ENCODE results near the gene CSF3.

DNA sequence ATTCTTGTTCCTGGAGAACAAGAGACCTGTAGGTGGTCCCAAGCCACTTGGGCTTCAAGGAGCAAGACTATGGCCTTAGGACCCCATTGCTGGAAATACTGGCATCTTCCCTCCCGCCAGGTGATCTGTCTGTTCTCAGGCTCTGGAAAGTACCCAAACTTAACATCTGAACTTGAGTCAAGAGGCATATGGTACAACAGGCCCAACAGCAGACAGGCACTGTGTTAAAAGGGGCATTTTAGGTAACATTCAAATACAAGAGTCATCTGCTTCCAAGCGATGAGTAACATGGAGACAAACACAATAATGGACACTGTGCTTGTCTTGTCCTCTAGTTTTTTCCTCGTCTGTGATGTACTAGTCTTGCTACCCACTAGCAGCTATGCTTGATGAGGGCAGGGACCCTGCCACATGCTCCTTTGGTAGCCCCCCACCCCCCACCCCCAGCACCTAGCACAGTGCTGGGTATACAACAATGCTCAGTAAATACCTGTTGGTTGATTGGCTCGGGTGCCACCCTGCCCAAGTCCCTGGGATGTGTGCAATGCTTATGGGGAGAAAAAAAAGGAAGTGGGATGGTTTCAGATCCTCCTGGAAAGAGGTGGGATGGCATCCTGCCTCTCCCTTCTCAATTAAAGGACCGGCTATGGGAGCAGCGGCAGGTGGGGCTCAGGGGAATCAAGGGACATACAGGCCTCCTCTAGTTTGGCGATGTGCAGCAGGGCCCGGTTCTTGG is 19.4 kb downstream of the CSF3 start:
- TF ChIP-seq POLR2A (IDR thresholded peaks at IDR 0.05; ENCODE audit: low read depth, low read length) = no peak
- no peak for TF ChIP-seq FOS (IDR thresholded peaks at IDR 0.05; ENCODE audit: low read depth, low read length)
- TF ChIP-seq, protein P1, sequence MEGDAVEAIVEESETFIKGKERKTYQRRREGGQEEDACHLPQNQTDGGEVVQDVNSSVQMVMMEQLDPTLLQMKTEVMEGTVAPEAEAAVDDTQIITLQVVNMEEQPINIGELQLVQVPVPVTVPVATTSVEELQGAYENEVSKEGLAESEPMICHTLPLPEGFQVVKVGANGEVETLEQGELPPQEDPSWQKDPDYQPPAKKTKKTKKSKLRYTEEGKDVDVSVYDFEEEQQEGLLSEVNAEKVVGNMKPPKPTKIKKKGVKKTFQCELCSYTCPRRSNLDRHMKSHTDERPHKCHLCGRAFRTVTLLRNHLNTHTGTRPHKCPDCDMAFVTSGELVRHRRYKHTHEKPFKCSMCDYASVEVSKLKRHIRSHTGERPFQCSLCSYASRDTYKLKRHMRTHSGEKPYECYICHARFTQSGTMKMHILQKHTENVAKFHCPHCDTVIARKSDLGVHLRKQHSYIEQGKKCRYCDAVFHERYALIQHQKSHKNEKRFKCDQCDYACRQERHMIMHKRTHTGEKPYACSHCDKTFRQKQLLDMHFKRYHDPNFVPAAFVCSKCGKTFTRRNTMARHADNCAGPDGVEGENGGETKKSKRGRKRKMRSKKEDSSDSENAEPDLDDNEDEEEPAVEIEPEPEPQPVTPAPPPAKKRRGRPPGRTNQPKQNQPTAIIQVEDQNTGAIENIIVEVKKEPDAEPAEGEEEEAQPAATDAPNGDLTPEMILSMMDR (conservative IDR thresholded peaks at IDR 0.05; ENCODE audit: low read depth, low read length) = no peak
- no peak for TF ChIP-seq RAD21 (IDR thresholded peaks at IDR 0.05; ENCODE audit: low read length)
- no peak for TF ChIP-seq SMC3 (IDR thresholded peaks at IDR 0.05; ENCODE audit: low read depth, low read length)
